Testis (tissue), 3 donors: Measurements from ENCODE around the gene FHL2. TPM values are rescaled to one million over a fixed set of nuclear protein-coding genes. Genes with fewer than 3 reads are reported as not detected.

Source experiments
- DNase-seq: peaks from one replicate; pipeline ENCODE4 v3.0.0-alpha.2; 2019
- H3K27ac ChIP-seq, 2 donors: fragments of 200-600 bp; sonication (generic); one replicate each; pipeline ENCODE4 v1.5.1; 2019
- H3K27me3 ChIP-seq: fragments of 200-600 bp; sonication (generic); one replicate; pipeline ENCODE4 v1.5.1; 2019
- H3K36me3 ChIP-seq: fragments of 200-600 bp; sonication (generic); one replicate; pipeline ENCODE4 v1.5.1; 2017; ENCODE audit warnings: low read depth; ENCODE audit errors: missing control alignments
- H3K4me1 ChIP-seq: fragments of 200-600 bp; sonication (generic); one replicate; pipeline ENCODE4 v1.5.1; 2019
- H3K4me3 ChIP-seq, 2 donors: fragments of 200-600 bp; sonication (generic); one replicate each; pipeline ENCODE4 v1.5.1; 2017 to 2019
- H3K9me3 ChIP-seq: fragments of 200-600 bp; sonication (generic); one replicate; pipeline ENCODE4 v1.5.1; 2017
- POLR2A ChIP-seq: fragments of 450-650 bp; IDR thresholded peaks from one replicate; pipeline ENCODE4 v1.6.1; 2017; ENCODE audit warnings: antibody characterized with exemption, mild to moderate bottlenecking, moderate library complexity
- WGBS, 2 donors: methylation state at CpG; one replicate each; pipeline ENCODE4 v1.1.5; 2018; 5-methylcytosine and 5-hydroxymethylcytosine counted together
- intact Hi-C: fragments of 100-400 bp; cut with DNase I; formaldehyde crosslinking; loops from one replicate; pipeline ENCODE4 v1.15.1; 2023; ENCODE audit warnings: low total_unique reads
- polyA plus RNA-seq: library from polyadenylated mRNA; stranded (reverse); fragments of 350-450 nt; fragmentation: Illumina TruSeq; extraction: RNeasy Lipid Tissue Mini Kit (QIAGEN cat#74804); gene quantifications from one replicate; pipeline ENCODE4 v1.2.3, GENCODE V29; 2014; ENCODE audit warnings: low read depth, low replicate concordance; ENCODE audit not compliant: insufficient read depth
- total RNA-seq, 2 donors: library from RNA; depleted of rRNA; stranded (reverse); fragments of >200 nt; gene quantifications; one replicate each; pipeline ENCODE4 v1.2.3, GENCODE V29; 2016
- TF ChIP-seq, protein P1 (sequence below), 3 experiments: fragments of 450-650 bp in 2 of 3; fragments of 200-600 bp in 1 of 3; sonication (generic) in 1 of 3; IDR thresholded peaks; one replicate each; pipeline ENCODE4 v1.5.1; 2016 to 2019; ENCODE audit warnings: antibody characterized with exemption in 3 of 3, mild to moderate bottlenecking in 2 of 3, moderate library complexity in 1 of 3

The FHL2 gene
- total and polyA plus RNA-seq, 3 donors from 2014 or later: 76.9 to 154 (median 99.3) TPM

DNA sequence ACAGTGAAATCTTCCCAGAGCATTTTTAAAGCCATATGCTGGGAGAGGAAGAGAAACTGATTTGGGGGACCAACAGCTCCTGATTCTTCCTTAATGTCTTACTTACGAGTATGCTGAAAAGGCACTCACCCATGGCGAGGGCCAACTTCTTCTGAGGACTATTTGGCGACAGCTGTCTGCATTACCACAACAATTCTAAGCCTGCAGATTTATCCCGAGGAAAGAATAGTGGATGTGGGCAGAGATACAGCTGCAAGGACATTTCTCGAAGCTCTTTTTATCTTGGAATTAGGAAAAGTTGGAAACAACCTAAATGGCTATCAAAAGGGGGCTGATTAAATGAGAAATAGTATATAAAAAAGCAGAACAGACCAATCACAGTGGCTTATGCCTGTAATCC is 40.3 kb upstream of the FHL2 start:
- intact Hi-C loops: no loop called here
- Histone ChIP-seq H3K4me1 (peaks cover 15% of the 10 kb centered on the region), H3K27ac (peak overlapping the region; percentile 56 to 61), H3K9me3 (no peaks in the 10 kb centered on the region), H3K4me3 (no peak overlapping the region), H3K27me3 (no peaks in the 10 kb centered on the region), H3K36me3 (no peaks in the 10 kb centered on the region)
- WGBS, 2 donors: 33 to 63% methylated on average over 5 of the region's 5 CpGs
- no peak for TF ChIP-seq POLR2A
- TF ChIP-seq, protein P1, sequence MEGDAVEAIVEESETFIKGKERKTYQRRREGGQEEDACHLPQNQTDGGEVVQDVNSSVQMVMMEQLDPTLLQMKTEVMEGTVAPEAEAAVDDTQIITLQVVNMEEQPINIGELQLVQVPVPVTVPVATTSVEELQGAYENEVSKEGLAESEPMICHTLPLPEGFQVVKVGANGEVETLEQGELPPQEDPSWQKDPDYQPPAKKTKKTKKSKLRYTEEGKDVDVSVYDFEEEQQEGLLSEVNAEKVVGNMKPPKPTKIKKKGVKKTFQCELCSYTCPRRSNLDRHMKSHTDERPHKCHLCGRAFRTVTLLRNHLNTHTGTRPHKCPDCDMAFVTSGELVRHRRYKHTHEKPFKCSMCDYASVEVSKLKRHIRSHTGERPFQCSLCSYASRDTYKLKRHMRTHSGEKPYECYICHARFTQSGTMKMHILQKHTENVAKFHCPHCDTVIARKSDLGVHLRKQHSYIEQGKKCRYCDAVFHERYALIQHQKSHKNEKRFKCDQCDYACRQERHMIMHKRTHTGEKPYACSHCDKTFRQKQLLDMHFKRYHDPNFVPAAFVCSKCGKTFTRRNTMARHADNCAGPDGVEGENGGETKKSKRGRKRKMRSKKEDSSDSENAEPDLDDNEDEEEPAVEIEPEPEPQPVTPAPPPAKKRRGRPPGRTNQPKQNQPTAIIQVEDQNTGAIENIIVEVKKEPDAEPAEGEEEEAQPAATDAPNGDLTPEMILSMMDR (IDR thresholded peaks at IDR 0.05): no peak
- DNase-seq: no peak

- TF ChIP-seq, protein P1 (IDR thresholded peaks at IDR 0.05): no peak
- TF ChIP-seq POLR2A: no peak
- DNase-seq: peak; percentile 65
- H3K36me3 ChIP-seq: no peaks in the 10 kb centered on the region
- H3K9me3 ChIP-seq: no peaks in the 10 kb centered on the region
- peaks cover 15% of the 10 kb centered on the region for H3K4me1 ChIP-seq
- H3K27ac ChIP-seq: peak overlapping the region; percentile 56 to 61
- no peak overlapping the region for H3K4me3 ChIP-seq
- H3K27me3 ChIP-seq: no peaks in the 10 kb centered on the region
- intact Hi-C loops: no loop called here
- 26 to 61% methylated on average over 9 to 10 of the region's 10 CpGs for WGBS, 2 donors
Measured at GRCh38 chr2:105438104-105438929, 39.5 kb upstream of the FHL2 start.

DNA sequence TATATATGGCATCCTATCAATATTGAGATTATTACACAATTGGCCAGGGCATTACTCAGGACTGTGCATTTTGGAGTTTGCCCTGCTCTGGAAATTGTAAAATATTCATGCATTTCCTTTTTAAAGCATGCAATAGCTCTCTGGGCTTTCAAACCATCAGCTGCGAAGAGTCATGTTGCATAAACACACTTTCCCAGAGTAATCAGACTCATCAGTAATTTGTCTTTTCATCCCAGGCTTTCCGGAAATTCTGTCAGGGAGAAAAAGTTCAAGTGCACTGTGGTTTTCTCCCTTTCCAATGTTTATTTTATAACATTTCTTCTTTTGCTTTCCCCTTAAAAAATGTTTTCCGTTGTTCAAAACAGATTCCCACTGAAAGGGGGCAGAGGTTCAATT is 38.9 kb upstream of the FHL2 start:
- H3K36me3 ChIP-seq: no peaks in the 10 kb centered on the region
- H3K27ac ChIP-seq: peak overlapping the region; percentile 56 to 61
- no peak for DNase-seq
- peaks cover 18% of the 10 kb centered on the region for H3K4me1 ChIP-seq
- no peaks in the 10 kb centered on the region for H3K9me3 ChIP-seq
- WGBS, 2 donors: 38 to 41% methylated on average over 3 of the region's 3 CpGs
- H3K4me3 ChIP-seq: no peak overlapping the region
- TF ChIP-seq, protein P1 (IDR thresholded peaks at IDR 0.05): no peak
- no peak for TF ChIP-seq POLR2A
- no peaks in the 10 kb centered on the region for H3K27me3 ChIP-seq
- intact Hi-C loops: no loop called here

GRCh38 chr2:105432749-105433148 is 33.9 kb upstream of the FHL2 start:
- DNase-seq: no peak
- no peak for TF ChIP-seq POLR2A
- TF ChIP-seq, protein P1 (IDR thresholded peaks at IDR 0.05): no peak
- H3K4me3 ChIP-seq: no peak overlapping the region
- H3K4me1 ChIP-seq: peaks cover 17% of the 10 kb centered on the region
- H3K36me3 ChIP-seq: no peaks in the 10 kb centered on the region
- WGBS, 2 donors: 42 to 43% methylated on average over 4 of the region's 4 CpGs
- H3K9me3 ChIP-seq: no peaks in the 10 kb centered on the region
- intact Hi-C loops: no loop called here
- peak overlapping the region; percentile 50 to 53 for H3K27ac ChIP-seq
- H3K27me3 ChIP-seq: no peaks in the 10 kb centered on the region

GRCh38 chr2:105432044-105432399 is 33.2 kb upstream of the FHL2 start:
- H3K36me3 ChIP-seq: no peaks in the 10 kb centered on the region
- H3K27ac ChIP-seq: peak overlapping the region; percentile 50 to 53
- TF ChIP-seq POLR2A: no peak
- TF ChIP-seq, protein P1 (IDR thresholded peaks at IDR 0.05): no peak
- WGBS, 2 donors: 40 to 55% methylated on average over 2 of the region's 2 CpGs
- DNase-seq: no peak
- no peak overlapping the region for H3K4me3 ChIP-seq
- H3K27me3 ChIP-seq: no peaks in the 10 kb centered on the region
- H3K4me1 ChIP-seq: peaks cover 22% of the 10 kb centered on the region
- no peaks in the 10 kb centered on the region for H3K9me3 ChIP-seq
- intact Hi-C loops: no loop called here
